ENCODE results near the gene FOXRED2.

The FOXRED2 gene

DNA sequence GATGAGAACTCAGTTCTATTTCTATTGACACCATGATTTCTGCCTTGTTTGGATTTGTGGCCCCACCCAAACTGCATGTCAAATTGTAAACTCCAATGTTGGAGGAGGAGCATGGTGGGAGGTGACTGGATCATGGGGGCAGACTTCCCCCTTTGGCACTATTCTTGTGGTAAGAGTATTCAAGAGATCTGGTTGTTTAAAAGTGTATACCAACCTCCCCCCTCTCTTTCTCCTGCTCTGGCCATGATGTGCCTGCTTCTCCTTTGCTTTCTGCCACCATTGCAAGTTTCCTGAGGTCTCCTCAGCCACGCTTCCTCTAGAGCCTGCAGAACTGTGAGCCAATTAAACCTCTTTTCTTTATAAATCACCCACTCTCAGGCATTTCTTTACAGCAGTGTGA is 7.9 kb upstream of the FOXRED2 start:
- no peak for DNase-seq (ENCODE audit: low spot score)

DNA sequence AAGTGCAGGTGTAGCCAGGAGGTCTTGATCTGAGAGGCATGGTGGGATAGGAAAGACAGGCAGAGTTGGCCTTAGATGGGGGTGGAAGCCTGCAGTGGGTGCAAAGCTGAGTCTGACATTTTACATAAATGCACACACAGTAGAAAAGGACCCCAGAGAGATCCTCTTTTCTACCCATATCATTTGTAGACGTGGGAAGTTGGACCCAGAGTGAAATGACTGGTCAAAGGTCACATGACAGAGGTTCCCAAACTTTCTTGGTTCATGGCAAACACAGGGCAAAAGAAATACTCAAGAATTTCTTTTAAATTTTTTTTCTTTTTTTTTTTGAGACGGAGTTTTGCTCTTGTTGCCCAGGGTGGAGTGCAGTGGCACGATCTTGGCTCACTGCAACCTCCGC is 6.2 kb upstream of the FOXRED2 start:
- DNase-seq (ENCODE audit: low spot score), result no peak

DNA sequence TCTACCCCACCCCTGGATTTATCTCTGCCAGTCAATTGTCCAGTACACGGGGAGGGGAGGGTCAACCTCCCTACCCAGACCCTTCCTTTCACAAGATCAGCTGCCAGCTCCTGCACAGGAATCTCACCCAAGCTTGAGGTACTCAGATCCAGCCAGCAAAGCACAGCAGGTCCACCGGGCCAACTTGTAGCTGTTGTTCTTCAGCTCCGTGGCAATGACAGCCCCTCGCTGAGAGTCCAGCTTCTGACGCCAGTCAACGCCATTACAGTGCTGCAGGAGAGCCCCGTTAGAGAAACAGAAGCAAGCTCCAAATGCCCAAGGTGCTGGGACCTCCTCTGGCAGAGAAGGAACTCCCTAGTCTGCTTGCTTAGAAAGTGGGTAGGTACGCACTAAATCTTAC is 5.5 kb upstream of the FOXRED2 start:
- no peak for DNase-seq (ENCODE audit: low spot score)

DNA sequence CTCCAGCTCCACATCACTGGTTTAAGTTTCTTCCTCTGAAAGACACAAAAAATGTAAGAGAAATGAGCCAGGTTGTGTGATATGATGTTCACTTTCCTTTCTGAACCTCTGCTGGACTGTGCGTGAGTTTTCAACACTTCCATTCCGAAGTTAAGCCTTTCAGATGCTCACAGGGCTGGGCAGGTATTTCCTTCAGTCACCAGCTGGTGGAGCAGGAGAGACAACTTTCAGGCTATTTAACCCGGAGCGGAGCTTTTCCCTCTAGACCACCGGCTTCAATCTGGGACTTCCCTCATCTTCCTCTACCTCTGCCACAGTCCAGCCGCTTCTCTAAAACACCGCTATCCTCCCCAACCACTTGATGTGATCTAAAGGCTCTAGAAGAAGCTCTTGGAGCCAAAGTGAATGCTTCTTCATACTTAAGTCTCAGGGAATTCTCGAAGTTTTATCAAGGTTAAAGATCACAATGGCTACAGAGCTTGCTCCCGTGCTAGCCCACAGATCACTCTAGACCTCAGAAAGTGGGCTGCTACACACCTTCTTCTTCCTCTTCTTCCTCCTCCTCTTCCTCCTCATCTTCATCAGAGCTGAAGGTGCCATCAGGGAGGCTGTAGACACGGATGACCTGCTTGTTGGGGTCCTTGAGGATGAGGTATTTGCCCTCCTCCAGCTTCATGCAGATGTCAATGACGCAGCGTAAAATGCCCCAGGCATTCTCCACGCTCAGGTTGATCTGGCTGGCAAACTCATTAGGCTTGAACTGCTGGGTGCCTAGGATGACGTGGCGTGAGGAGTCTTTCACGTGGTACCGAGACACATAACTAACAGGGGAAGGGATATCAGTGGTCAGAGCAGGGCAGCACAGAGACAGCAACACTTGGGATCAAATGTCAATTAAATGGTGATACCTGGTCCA is 4.4 kb upstream of the FOXRED2 start:
- peak; percentile 39 for DNase-seq (ENCODE audit: low spot score)

DNA sequence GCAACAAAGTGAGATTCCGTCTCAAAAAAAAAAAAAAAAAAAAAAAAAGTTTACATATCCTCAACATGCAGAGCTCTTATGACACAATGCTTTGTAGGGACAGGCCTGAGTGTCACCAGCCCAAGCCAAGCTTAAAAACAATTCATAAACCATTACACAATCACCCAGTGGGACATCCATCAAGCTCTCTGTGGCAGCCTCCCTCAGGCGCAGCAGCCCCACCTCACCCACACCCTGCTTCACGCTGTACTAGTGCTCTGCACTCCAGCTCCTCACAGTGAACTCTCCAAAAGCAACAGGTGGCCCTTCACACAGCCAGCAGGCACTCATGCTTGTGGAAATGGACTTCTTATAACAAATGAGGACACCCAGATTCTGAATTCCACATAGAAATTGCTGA is 3.5 kb upstream of the FOXRED2 start:
- no peak for DNase-seq (ENCODE audit: low spot score)

DNA sequence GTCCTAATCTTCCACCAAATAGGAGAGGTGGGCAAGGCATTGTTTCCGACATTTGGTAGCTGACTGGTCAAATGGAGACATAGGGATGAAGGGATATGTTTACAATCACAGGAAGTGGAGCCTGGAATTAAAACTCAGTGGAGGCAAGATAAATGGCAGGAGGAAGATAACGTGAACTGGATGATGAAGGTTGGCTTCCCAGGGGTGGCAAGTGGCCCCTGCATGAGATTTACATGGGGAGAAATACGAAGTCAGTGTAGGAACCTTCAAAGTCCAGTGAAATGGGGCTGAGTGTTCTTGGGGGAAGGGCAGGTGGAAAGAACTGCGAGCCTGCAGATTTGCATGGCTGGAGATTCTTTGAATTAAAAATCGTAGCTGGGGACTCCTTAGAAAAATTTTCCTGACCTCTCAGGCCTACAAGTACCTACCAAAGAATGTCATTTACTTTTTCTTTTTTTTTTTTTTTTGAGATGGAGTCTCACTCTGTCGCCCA is 724 bp upstream of the FOXRED2 start:
- no peak for DNase-seq (ENCODE audit: low spot score)

DNA sequence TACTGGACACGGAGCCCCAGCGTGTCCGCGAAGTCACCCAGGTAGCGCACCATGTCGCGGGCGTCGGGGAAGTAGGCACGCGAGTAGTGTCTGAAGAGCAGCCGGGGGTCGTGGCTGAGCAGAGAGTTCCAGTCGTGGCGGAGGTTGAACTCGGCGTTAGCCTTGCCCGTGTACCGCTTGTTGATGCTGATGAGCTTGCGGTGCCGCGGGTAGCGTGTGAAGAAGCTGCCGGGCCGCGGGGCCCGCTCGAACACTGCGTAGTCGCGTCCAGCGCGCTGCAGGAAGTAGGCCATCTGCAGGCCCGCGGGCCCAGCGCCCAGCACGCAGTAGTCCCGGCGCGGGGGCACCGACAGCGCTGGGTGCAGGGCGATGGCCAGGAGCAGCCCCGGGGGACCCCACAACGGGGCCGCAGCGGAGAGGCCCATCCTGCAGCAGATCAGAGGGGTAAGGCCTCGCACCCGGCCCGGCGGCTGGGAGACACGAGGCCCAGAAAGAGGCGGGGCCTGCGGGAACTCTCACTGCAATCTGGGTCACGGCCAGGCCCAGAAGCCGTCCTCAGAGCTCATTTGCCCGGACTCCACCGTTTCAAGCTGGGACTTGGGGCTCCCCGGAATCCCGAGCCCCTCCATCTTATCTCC is 723 bp downstream of the FOXRED2 start:
- DNase-seq (ENCODE audit: low spot score), result no peak

DNA sequence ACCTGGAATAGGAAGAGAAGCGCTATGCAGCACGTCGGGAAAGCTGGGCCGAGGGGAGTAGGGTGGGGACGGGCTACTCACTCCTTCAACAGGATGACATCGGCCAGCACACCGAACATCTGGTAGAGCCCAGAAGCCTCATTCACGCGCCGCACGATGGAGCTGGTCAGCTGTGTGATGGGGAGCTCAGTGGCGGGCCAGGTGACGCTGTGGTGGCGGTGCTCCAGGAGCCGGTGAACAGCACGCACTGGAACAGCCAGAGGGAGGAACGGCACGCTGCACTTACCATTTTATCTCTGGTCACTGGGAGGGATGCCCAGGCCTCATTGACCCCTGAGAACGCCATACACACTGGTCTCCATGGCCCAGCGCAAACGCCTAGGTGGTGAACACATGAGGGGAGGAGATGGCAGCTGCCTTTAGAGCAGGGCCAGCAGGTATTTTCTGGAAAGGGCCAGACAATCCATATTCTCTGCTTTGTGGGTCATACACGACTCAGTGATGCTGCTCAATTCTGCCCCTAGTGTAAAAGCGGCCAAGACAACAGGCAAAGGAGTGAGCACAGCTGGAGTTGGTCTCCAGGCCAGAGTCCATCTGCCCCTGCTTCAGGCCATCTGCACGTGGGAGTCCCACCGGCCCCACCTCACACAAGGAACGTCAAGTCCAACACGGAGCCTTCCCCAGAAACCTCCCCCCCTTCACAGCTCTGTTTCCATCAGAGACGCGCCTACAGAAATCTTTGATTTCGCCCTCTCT is 8.8 kb downstream of the FOXRED2 start:
- DNase-seq (ENCODE audit: low spot score), result no peak

DNA sequence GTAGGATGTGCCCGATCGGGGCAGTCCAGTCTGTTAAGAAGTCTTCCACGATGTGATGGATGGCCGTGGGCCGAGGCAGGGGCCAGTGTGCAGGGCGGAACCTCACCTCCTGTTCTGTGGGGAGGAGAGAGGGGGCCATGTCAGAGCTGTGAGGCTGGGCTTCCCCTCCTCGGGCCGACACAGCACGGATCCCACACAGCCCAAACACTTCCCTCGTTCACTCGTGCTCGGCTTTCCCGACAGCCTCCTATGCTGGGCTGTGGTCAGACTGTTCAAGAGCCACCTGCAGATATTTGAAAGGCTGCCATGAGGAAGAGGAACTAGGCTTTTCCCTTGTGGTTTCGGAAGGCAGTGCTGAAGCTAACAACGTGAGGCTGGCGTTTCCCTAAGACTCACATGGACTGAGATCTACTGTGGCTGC is 13.1 kb downstream of the FOXRED2 start:
- DNase-seq (ENCODE audit: low spot score), result no peak

DNA sequence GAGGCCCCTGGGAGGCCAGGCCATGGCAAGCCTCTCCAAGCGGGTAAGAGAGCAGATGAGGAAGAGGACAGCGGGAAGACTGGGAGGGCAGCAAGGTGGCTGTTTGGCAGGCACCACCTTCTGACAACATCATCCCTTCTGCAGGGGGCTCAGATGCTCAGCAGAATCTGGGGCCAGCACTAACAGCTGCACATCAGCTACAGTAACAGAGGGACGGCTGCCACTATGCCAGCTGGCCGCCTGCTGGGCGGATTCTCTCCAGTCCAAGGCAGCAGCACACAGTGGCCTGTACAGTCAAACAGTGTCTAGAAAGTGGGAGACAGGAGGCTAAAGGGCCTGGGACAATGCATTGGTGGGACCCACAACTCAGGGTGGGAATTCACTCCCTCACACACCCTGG is 14.7 kb downstream of the FOXRED2 start:
- no peak for DNase-seq (ENCODE audit: low spot score)

DNA sequence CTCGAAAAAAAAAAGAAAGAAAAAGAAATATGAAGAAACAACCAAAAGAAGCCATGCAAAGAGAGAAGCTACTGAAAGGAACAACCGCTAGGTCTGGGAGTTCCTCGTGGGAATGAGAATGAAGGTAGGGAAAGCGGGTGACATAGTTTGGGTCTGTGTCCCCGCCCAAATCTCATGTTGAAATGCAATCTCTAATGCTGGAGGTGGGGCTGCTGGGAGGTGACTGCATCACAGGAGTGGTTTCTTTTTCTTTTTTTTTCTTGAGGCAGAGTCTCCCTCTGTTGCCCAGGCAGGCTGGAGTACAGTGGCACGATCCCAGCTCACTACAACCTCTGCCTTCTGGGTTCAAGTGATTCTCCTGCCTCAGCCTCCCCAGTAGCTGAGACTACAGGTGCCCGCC is 15.7 kb downstream of the FOXRED2 start:
- no peak for DNase-seq (ENCODE audit: low spot score)

DNA sequence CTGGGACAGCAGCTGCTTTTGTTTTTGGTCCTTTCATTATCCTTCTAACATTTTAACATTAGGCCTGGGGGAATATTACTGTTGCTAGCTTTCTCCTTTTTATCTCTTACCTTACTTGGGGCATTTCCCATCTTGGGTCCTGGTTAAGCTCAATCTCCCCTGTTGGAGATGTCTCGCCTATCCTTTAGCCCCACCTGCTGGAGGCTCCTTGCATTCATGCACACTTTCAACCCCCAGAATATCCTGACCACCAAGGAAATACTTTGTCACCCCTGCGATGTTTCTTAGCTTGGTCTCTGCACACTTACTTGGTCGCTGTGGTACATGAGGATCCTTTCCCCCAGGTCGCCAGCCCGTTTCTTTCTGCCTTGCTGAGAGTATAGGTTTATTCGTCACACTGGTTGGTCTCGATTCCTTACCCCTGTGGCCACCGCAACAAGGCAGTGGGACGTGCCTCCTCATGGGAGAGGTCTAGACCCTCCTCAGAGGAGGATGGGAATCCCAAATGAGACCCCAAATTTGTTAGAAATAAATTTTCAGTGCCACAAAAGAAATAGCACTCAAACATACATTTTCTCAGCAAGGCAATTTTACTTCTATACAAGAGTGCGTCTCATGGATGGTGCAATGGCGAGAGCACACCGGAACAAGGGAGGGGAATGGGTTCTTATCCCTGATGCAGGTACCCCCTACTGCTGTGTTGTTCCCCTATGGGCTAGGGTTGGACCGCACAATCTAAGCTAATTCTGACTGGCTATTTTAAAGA is 20.0 kb downstream of the FOXRED2 start:
- DNase-seq (ENCODE audit: low spot score), result peak; percentile 69

DNA sequence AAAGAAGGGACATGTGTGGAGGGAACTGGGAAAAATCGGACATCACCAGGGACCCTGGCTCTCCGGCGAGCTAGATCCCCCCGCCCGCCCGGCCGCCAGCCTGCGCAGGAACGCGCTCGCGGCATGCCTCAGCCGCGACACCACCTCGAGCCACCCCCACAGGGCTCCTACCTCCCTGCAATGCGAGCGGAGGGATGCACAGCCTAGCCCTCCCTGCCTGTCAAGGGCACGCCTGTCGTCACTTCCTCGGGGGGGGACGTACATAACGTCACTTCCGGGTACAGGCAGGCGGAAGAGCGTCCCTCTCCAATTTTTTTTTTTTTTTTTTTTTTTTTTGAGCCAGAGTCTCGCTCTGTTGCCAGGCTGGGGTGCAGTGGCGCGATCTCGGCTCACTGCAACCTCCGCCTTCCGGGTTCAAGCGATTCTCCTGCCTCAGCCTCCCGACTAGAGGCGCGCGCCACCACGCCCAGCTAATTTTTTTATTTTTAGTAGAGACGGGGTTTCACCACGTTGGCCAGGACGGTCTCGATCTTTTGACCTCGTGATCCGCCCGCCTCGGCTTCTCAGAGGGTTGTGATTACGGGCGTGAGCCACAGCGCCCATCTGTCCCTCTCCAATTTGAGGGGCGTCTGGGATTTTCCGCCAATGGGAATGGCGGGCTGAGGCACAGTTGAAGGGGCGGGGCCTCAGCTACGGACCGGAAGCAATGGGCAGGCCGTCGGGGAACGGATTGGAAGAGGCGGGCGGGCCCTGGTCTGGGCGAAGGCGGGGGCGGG is 25.3 kb downstream of the FOXRED2 start, which contains the start of gene TXN2:
TSS of gene TXN2 (minus strand) at position 248 of the 776 bp plus-strand sequence. CDS start 803 bp downstream, outside the sequence.
- peak; percentile 95 for DNase-seq (ENCODE audit: low spot score)

DNA sequence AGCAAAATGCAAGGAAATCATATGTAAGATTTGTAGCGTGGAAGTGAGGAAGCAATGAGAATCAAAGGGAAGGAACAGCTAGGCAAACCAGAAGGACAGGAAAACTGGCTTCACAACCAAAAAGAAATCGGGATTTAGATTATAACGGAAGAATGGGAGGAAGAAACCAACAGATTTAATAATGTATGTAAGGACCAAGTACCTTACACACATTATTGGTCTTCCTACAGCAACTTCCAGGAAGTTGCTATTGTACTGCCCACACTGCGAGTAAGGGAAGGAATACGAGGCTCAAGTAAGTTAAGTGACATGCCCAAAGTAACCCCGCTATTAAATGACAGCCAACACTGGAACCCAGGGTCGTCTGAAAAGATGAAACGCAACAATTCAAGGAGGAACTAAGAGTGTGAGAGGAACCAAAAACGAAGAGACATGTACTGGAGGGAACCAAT is 25.9 kb downstream of the FOXRED2 start:
- no peak for DNase-seq (ENCODE audit: low spot score)

DNA sequence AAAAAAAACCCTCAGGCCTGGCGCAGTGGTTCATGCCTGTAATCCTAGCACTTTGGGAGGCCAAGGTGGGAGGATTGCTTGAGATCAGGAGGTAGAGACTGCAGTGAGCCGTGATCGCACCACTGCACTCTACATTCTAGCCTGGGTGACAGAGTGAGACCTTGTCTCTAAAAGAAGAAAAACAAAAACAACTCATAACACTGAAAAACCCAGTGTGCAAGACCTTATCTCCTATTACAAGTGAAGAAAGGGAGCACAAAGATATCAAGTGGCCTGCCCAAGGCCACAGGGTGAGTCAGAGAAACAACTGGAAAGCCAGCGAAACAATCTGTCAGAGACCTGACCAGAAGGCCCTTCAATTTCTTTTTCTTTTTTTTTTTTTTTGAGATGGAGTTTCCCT is 27.9 kb downstream of the FOXRED2 start:
- DNase-seq (ENCODE audit: low spot score), result no peak

DNA sequence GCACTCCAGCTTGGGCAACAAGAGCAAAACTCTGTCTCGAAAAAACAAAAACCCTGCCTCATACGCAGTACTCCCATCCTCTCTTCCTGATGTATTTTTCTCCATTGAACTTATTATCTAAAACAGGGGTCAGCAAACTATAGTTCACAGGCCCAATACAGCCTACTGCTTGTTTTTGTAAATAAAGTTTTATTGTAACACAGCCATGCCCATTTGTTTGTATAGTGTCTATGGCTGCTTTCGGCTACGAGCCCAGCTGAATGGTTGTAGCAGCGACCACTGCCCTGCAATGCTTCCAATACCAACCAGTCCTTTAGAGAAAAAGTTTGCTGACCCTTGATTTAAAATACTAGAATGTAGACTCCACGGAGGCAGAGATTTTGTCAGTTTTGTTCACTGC is 31.5 kb downstream of the FOXRED2 start:
- DNase-seq (ENCODE audit: low spot score), result no peak

DNA sequence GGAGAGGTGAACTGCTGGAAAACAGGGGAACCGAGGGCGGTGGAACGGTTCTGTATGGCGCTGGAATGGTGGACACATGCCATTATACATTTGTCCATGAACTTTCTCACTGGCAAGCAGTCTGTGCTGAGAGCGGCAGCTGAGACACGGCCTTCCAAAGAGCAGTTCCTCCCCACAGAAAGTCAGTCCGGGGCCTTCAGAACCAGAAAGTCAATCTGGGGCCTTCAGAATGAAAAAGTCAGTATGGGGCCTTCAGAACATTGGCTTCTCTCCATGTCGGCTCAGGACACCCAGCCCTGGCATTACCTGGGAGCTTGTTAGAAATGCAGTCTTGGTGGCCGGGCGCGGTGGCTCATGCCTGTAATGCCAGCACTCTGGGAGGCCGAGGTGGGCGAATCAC is 34.2 kb downstream of the FOXRED2 start:
- DNase-seq (ENCODE audit: low spot score), result no peak

DNA sequence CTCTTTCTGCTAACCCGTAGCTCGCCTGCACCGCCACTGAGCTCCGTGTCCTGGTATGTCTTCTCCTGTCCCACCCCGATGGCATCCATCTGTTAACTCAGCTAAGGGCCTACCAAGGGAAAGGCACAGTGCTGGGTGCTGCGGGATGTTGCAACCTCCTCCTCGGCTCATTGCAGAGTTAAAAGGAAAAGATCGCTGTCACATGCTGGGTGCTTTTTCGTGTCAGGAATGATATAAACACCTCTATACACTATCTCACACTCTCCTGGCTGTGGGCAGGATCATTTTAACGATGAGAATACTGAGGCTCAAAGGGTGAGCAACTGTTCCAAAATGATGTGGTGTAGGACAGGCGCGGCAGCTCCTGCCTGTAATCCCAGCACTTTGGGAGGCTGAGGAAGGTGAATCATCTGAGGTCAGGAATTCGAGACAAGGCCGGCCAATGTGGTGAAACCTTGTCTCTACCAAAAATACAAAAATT is 35.5 kb downstream of the FOXRED2 start:
- no peak for DNase-seq (ENCODE audit: low spot score)

DNA sequence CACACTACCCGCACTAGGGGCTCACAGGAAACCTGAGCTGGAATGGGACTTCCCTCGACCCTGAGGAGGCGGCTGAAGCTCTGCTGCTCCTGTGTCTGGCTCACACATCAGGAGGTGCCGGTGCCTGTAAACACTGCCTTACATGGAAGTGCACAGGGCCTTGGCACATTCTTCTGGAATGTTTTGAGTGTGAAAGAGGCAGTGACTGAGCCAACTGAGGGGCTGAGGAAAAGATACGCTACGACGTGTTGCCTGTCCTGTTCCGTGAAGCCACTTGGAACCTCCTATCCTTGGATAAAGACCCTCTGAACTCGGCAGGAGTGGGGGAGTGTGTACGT is 35.9 kb downstream of the FOXRED2 start:
- DNase-seq (ENCODE audit: low spot score), result no peak

DNA sequence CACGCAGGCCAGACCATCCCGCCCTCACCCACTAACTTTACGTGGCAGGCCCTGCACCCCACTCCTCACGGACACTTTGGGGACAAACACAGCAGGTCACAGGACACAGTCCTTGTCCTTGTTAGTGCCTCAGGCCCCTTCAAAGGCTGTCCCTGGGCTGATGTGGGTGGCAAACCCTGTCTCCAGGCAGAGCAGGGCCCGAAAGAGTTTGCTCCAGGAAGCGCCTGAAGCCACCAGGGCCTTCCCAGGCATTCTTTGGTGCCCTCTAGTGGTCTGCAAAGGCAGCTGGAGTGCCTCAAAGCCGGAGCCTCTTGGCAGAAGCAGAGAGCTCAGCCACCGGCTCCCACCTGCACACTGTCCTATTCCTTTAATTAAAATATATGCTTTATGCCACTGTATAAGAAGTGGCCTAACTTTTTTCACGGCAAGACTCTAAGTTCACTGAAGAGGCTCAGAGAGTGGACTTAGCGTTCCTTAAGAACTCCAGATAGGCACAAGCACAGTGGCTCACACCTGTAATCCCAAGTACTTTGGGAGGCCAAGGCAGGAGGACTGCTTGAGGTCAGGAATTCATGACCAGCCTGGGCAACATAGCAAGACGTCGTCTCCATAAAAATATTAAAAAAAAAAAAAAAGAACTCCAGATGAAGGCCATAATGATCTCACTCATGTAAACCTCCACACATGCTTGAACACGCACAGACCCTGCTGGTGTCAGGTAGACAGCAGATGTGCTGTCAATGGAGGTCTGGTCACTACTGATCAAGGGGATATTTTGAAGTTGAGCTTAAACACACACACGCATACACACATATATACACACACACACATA is 36.5 kb downstream of the FOXRED2 start:
- DNase-seq (ENCODE audit: low spot score), result peak; percentile 92
